Measurements from ENCODE around the gene PCBP2. TPM values are rescaled to one million over a fixed set of nuclear protein-coding genes. Genes with fewer than 3 reads are reported as not detected.

Gene PCBP2
- total RNA-seq, 1 donor from 2014 or later, result 812 TPM

GRCh38 chr12:53506881-53507602 lies 55.1 kb downstream of the PCBP2 start, which contains the start of gene NPFF:
NPFF (minus strand) TSS chr12:53507484; CDS start chr12:53507474, 10 bp downstream.
- intact Hi-C loops (cut with micrococcal nuclease), result no loop called here

GRCh38 chr12:53507603-53507885 lies 55.6 kb downstream of the PCBP2 start:
- intact Hi-C loops (cut with micrococcal nuclease), result no loop called here

- intact Hi-C loops (cut with micrococcal nuclease), result loop anchor here (1.0 kb wide), 3 partner anchors 8 to 156 kb away; no protein-coding TSS in a partner anchor
These were observed 56.8 kb downstream of the PCBP2 start for GRCh38 chr12:53508534-53509170.

- intact Hi-C loops (cut with micrococcal nuclease), result no loop called here
These were observed 58.4 kb downstream of the PCBP2 start for GRCh38 chr12:53510181-53510812.

GRCh38 chr12:53513712-53514410 lies 62.0 kb downstream of the PCBP2 start:
- intact Hi-C loops (cut with micrococcal nuclease), result no loop called here

GRCh38 chr12:53514628-53515290 lies 62.9 kb downstream of the PCBP2 start:
- intact Hi-C loops (cut with micrococcal nuclease), result no loop called here

- intact Hi-C loops (cut with micrococcal nuclease), result no loop called here
These were observed 63.4 kb downstream of the PCBP2 start for GRCh38 chr12:53515291-53515680.

GRCh38 chr12:53516758-53517455 lies 65.0 kb downstream of the PCBP2 start:
- intact Hi-C loops (cut with micrococcal nuclease), result no loop called here

GRCh38 chr12:53518381-53518780 lies 66.5 kb downstream of the PCBP2 start:
- intact Hi-C loops (cut with micrococcal nuclease), result no loop called here

- intact Hi-C loops (cut with micrococcal nuclease), result no loop called here
These were observed 71.2 kb downstream of the PCBP2 start for GRCh38 chr12:53523131-53523530.

GRCh38 chr12:53524476-53524875 lies 72.6 kb downstream of the PCBP2 start:
- intact Hi-C loops (cut with micrococcal nuclease), result no loop called here

GRCh38 chr12:53530061-53530460 lies 78.2 kb downstream of the PCBP2 start:
- intact Hi-C loops (cut with micrococcal nuclease), result no loop called here

Other genes starting within 250 kb of the PCBP2 start
- gene ITGB7, start 244.9 kb upstream of the PCBP2 start, total RNA-seq, result 742 and 770 TPM in 2 replicates
- 47.6 and 49.0 TPM in 2 replicates for gene RARG, start 219.9 kb upstream of the PCBP2 start, total RNA-seq
- gene ESPL1, start 183.8 kb upstream of the PCBP2 start, total RNA-seq, result 75.1 and 79.7 TPM in 2 replicates
- gene PFDN5, start 156.6 kb upstream of the PCBP2 start, total RNA-seq, result 287 and 296 TPM in 2 replicates
- gene MYG1, start 152.4 kb upstream of the PCBP2 start, total RNA-seq, result 58.6 and 64.5 TPM in 2 replicates
- 74.0 and 79.3 TPM in 2 replicates for gene AAAS, start 130.5 kb upstream of the PCBP2 start, total RNA-seq
- gene SP7, start 115.7 kb upstream of the PCBP2 start, total RNA-seq, result not detected in 2 replicates
- gene SP1, start 71.9 kb upstream of the PCBP2 start, total RNA-seq, result 80.0 TPM in 2 replicates
- 0.14 TPM in 1 of 2 replicates, not detected in the other for gene AMHR2, start 28.2 kb upstream of the PCBP2 start, total RNA-seq
- gene PRR13, start 10.4 kb upstream of the PCBP2 start, total RNA-seq, result 189 and 197 TPM in 2 replicates
- 20.4 and 25.0 TPM in 2 replicates for gene MAP3K12, start 47.4 kb downstream of the PCBP2 start, total RNA-seq
- gene TARBP2, start 49.2 kb downstream of the PCBP2 start, total RNA-seq, result 41.2 and 43.8 TPM in 2 replicates
- not detected in 2 replicates for gene NPFF, start 55.4 kb downstream of the PCBP2 start, total RNA-seq
- 30.7 and 35.5 TPM in 2 replicates for gene ATF7, start 174.3 kb downstream of the PCBP2 start, total RNA-seq
- 343 and 345 TPM in 2 replicates for gene ATP5MC2, start 224.0 kb downstream of the PCBP2 start, total RNA-seq